ENCODE measurements around the gene MYL3.
"Not testable (repeated sequence)": the region's sequence is repeated elsewhere in the genome, so short reads cannot be mapped to it uniquely, and the experiment has no call there.

The MYL3 gene

DNA sequence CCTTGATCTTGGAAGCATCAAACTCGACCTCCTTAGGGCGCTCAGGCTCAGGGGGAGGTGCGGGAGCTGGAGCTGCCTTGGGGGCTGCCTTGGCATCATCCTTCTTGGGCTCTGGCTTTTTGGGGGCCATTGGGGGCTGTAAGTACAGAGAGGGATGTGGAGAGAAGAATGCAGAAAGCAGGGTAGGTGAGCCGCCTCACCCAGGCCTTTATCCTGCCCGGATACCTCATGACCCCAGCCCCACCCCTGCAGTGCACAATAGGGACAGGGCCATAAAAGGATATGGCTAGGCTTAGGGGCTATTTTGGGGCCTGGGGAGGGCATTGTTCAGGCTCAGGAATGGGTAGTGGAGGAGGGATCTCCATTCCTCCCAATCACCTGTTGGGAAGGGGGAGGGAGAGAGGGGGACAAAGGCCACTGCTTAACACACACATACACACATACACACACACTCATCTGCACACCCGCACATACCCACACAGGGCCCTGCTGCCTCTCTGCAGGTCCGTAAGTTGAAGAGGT is at the start of gene MYL3:
Gene MYL3, minus strand, starts transcription at position 184 of the 522 bp plus-strand sequence. Its CDS starts 54 bp downstream, at position 130.
- DNase-seq: no peak

DNA sequence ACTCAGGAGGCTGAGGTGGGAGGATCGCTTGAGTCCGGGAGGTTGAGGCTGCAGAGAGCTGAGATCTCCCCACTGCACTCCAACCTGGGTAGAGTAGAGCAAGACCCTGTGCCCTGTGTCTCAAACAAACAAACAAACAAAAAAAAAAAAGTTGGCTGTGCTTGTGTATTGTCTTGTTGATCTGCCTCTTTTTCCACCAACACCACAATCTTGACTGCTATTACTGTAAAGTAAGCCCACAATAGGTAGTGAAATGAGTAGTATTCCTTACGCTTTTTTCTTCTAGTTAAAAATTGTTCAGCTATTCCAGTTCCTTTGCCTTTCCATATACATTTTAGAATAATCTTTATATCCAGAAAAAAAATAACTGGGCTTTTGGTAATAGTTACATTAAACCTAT is 49.7 kb upstream of the MYL3 start:
- DNase-seq: no peak

DNA sequence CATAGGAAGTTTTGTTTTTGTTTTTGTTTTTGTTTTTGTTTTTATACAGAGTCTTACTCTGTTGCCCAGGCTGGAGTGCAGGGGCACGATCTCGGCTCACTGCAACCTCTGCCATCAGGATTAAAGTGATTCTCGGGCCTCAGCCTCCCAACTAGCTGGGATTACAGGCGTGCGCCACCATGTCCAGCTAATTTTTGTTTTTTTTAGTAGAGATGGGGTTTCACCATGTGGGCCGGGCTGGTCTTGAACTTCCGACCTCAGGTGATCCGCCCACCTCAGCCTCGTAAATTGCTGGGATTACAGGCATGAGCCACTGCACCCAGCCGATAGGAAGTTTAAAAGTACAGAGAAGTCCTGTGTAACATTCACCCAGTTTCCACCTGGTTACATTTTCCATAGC is 47.7 kb upstream of the MYL3 start:
- not testable (repeated sequence) for DNase-seq

DNA sequence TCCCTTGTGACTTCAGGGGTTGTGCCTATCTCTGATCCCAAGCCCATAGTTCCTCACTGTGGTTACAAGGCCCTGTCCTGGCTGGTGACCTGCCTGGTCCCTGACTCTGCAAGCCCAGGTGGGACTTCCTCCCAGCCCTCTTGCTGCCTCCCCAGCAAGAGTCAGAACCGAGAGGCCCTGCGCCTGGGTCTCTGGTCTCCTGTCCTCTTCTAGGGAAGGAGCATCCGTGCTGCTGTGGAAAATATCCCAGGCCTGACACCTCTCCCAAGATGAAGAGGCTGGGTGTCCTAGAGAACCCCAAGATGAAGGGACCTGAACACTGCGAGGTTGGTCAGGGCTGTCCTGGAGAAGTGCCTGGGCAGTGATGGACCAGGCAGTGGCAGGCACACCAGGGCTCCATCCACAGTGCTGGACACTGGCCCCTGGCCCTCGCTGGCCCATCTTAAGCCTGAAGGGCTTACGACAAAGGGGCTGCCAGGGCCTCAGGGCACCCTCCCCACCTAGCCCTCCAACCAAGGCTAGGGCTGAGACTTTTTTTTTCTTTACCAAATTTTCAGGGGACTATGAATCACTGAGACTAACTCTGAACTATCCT is 47.0 kb upstream of the MYL3 start:
- DNase-seq: no peak

DNA sequence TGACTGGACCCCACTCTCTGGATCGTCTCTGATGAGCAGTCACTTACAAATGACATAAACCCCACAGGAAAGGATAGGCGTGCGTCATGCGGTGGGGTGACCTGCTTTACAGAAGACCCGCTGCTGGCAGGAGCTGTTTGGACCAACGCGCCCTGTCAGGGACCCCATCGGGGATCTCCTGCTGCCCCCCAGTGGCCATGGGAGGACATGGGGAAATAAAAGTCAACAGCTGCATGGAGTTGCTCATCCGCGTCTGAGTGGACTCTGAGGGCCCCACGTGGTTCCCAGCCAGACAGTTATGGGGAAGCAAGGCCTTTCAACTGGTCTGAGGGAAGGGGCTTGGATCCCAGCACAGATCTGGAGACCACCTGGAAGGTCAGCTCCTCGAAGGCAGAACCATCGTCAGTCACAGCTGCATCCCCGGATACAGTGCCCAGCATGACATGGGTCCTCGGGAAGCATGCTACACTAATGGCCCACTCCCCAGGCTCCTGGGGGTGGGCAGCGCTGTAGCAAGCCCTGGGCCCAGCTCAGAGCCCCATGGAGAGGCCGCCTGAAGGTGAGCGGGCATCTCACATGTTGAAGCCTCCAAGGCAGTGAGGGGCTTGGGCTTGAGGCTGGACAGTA is 46.4 kb upstream of the MYL3 start:
- DNase-seq: peak; percentile 75 to 84

DNA sequence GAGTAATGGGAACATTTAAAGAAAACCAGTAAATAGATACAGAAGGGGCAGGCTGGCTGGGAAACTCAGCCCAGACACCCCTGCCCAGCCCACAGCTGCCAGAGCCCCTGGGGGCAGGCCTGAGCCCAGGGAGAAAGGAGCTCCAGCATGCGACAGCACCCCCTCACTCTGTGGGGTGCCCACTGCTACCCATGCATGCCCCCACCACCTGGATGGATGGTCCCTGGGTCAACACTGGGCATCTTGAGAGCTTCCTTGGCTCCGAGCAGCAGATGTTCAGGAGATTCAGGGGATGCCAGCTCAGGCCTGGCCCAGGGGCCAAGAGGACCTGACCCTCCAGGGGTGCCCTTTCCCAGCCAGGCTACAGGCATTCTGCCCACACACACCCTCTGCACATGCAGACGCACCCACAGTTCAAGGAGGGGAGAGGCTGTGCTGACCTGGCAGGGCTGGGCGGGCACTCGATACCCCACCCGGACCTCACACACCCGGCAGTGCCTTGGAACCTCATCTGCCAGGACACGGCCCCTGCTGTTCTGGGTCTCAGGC is 45.8 kb upstream of the MYL3 start:
- DNase-seq: no peak

DNA sequence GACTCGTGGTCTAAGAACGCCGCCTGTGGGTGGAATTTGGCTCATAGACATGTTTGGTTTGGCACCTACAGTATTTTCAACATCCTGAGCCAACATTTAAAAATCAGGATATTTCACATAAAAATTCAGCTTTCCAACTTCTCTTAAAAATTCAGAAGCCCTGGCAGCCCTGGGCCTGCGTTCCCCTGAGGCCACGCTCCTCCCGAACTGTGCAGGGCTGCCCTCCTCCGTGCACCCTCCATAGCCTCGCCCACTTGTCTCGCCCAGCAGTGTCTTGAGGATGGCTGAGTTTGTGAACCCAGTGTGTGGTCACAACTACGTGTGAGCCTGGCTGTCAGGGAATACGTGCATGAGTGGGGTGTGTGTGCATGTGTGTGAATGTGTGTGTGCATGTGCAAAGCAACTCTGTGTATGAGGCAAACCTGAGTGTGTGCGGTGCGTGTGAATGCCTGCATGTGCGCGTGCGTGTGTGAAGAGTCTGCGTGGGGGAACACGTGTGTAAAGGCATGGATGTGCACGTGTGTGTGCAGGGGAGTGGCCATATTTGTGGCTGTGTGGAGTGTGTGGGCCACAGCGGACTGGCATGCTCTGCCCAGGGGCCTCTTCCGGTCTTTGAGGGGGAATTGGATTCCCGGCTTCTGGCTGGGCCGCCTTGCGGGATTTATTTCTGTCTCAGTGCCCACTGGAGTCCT is 45.2 kb upstream of the MYL3 start:
- peak in 1 of 2 experiments; percentile 5 for DNase-seq

DNA sequence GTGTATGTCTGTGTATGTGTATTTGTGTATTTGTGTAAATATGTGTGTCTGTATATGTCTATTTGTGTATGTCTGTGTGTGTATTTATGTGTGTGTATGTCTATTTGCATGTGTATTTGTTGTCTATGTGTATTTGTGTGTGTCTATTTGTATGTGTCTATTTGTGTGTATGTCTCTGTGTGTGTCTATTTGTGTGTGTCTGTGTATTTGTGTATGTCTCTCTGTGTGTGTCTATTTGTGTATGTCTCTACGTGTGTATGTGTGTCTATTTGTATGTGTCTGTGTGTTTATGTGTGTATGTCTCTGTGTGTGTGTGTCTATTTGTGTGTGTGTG is 44.7 kb upstream of the MYL3 start:
- DNase-seq: no peak

DNA sequence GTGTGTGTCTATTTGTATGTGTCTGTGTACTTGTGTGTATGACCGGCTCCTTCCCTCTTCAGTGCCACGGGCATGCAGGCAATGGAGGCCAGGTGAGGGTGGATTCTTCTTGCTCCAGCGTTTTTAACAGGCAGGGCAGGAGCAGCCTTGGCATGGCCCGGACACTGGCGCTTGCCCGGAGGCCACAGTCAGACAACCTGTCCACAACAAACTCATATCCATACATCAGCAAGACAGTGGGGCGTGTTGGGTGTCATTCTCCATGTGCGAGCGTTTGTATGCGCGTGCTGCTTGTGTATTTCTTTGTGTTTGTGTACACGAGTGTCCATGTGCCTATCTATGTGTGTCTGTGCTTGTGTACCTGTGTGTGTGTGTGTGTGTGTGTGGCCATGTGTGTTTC is 44.0 kb upstream of the MYL3 start:
- DNase-seq: no peak

DNA sequence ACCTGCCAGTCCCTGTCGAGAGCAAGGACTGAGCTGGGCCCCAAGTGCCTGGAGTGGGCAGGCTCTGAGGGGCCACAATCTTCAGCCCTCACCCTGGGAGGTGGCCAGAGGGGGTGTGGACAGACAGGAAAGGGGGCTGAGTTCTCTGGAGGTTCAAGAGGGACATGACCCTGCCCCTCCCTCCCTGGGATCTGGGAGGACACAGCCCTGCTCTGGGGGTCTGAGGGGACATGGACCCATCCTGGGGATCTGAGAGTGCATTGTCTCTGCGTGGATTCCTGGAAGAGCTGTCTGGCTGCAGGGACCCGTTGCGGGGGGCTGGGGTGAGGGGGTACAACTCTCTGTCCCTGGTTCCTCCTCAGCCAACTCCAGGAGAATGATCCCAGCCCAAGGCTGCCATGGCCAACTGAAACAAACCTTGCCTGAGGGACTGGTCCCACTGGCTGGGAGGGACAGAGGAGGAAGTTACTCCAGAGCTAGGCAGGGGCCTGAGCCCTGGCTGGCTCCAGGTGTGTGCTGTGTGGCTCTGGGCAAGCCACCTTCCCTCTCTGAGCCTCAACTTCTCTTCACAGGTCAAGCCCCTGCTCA is 43.3 kb upstream of the MYL3 start:
- no peak for DNase-seq

DNA sequence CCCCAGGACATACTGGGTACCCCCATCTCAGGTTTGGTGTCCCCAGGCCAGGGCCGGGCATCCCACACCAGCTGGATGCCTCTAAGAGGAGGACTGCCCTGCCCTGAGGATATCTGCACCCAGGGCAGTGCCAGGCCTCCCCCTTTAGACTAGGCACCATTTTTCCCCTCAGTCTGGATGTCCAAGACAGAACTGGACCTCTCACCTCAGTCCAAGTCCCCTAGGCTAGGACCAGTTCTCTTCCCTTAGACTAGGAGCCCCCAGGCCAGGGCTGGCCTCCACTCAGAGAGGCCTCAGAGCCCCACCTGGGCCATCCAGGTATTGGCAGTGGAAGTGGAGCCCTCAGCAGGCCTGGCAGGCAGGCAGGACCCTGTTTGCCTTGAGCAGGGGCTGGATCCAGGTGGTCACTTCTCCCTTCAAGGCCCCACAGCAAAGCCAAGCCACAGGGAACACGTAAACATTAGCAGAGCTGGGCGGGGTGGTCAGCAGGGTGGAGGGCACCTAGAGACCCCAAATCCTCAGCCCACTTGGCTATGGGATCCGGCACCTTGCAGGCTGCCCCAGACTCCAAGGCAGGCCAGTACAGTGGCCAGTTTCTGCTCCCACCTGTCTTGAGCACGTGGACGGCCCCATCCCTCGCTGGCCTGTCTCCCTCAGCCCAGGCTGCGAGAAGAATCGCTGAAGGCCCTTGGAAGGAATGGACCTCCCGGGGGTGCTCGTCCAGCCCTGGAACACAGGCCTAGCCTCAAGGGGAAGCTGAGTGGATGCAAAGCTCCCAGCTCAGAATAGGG is 42.6 kb upstream of the MYL3 start:
- no peak for DNase-seq

DNA sequence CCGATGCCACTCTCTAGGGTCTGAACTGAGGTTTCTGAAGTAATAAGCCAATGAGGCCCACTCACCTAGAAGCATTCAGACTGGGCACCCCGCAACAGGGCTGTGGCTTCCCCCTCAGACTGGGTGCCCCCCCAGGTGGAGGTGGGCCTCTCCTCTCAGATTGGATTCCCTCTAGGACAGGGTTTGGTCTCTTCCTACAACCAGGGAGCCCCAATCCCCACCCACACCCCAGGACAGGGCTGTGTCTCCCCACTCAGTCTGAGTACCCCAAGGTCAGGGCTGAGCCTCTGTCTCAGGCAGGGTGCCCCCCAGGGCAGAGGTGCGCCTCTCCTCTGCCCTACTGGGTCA is 41.9 kb upstream of the MYL3 start:
- no peak for DNase-seq

DNA sequence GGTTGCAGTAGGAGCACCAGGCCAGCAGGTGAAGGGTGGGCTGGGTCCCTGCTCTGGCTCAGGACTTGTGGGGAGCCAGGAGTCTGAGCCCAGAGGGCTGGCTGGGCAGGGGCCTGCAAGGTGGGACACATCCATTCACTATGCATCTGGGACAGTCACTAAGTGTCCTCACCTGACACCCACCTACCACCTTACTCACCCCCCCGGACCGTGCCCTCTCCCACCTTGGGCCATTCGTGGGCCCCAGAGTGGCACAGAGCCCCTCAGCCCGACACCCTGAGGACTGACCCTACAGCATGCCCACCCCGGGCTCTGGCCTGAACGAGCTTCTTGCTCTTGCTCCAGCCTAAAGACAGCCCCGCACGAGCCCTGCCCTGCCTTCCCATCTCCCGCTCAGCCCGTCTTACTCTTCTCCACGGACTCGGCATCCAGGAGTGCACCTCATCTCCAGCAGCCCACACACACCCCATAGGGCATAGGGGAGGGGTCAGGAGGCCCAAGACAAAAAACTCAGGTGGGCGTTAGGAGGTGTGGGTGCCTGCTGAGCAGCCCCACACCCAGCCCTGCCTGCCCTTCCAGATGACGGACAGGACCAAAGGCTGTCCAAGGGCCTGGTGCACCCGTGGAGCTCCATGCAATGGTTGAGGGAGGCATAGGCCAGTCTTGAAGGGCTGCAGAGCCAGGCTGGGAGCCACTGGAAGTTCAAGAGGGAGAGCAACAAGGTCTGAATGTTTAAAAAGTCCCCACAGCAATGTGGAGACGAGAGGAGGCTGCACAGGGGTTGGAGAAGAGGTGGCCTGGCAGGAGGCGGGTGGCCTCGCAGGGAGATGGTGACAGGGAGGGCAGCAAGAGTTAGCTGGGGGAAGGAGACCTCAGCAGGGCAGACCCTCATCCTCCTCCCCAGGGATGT is 41.3 kb upstream of the MYL3 start:
- no peak for DNase-seq

DNA sequence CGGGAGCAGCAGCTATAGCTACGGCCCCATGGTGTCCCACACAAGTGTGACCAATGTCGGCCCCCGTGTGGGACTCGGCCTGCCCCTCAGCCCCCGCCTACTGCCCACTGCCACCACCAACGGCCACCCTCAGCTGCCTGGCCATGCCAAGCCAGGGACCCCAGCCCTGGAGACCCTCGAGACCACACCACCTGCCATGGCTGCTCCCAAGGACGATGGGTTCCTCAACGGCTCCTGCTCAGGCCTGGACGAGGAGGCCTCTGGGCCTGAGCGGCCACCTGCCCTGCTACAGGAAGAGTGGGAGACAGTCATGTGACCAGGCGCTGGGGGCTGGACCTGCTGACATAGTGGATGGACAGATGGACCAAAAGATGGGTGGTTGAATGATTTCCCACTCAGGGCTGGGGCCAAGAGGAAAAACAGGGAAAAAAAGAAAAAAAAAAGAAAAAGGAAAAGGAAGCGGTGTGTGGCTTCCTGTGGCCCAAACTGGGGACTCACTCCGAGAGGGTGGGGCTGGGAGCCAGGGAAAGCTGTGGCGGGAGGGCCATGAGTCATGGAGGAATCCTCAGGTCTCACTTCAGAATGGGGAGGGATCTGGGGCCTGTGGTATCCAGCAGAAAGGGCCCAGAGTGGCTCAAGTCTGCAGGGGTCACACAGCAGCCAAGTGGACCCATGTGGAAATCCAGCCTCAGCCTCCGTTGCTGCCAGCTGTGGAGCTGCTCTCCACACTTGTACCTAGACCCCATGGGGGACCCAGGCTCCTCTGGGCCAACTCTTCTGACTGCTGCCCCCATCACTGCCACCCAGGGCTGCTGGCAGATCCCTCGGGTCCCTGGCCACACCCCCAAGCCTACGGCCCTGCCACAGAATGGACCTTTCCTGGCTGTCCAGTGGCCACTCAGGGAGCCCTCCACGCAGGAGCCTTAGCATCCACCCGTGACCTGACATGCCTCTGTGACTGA is 40.4 kb upstream of the MYL3 start:
- no peak for DNase-seq

DNA sequence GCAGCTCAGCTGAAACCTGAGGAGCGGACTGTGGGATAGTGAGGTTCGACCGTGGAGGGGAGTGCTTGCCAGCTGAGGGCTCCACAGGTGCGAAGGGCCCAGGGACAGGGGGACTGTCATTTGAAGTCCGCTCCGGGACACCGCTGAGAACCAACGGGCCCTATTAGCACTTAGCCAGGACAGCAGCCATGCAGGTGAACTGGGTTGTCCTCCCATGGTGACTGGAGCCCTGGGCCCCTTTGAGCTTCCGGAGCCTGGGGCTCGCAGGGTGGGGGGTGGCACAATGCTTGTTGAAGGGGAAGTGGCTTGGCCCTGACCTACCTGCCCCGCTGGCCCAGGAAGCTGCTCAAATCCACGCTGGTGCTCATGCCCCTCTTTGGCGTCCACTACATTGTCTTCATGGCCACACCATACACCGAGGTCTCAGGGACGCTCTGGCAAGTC is 39.0 kb upstream of the MYL3 start:
- no peak for DNase-seq

DNA sequence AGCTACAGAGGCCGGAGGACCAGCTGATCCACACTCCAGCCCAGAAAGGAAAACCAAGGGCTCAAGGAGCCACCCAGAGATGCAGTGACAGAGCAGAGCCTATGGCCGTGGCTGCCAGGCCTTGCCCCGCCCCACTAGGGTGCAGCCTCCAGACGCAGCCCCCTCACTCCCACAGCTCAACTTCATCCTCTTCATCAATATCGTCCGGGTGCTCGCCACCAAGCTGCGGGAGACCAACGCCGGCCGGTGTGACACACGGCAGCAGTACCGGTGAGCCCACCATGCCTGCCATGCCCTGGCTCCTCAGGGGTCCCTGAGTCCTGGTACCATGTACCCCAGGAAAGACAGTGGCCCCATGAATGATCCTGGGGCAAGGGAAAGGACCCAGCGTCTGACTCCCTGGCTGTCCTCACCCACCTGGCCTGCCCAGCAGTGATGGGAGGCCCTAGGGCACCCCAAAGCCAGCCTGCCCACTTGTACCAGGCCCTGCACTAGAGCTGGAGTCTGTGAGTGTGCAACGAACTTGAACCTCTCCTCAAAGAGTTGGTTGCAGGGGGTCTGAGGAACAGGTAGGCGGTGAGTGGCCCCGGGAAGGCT is 38.4 kb upstream of the MYL3 start:
- no peak for DNase-seq

DNA sequence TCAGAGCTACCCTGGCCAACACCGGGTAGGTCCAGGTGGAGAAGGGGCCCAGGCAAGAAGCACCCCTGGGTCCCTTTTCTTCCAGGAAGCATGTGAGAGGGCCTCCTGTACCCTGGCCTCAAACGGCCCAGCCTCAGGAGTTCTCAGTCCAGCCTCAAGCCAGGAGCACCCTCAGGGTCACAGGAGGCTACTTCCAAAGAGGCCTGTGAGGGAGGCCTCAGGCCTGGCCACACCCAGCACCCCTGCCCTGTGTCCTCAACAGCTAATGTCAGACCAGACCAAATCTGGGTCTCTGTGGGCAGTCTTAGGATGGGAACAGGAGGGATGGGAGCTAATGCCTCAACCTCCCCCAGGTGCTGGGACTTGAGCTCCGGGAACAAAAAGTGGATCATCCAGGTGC is 37.8 kb upstream of the MYL3 start:
- DNase-seq: no peak

DNA sequence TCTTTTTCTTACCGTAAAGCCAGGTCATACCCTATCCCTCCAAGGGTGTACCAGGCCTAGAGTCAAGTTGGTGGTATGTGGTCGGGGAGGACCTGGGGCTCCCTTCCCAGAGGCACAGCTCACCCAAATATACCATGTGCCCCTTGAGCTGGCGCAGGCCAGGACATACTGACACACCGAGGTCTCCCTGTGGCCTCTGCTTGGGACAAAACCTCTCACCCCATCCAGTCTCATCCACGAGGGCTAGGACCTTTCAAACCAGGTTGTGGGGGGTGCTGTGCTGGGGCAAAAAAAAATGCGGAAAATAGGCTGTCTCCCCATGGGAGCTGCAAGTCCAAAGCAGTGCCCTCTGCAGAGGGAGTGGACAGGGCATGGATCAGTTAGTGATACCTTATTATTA is 37.1 kb upstream of the MYL3 start:
- no peak for DNase-seq

DNA sequence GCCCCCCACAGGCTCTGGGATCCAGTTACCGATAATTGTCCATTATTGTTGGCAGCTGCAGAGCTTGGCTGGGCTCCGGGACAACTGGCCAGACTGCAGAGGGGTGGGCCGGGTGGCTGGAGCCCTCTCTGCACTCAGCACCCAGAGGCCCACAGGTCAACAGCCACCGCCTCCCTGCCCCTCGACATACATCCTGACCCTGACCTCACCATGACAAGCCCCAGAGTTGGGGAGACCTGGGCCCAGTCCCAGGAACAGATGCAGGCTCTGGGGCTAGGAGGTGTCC is 36.7 kb upstream of the MYL3 start:
- DNase-seq: peak in 1 of 2 experiments; percentile 16

All from SHP77 (cell line).